Fibroblast of pulmonary artery (primary cell): Measurements from ENCODE around the gene TRIM29.

ENCODE experiments used
- DNase-seq: peaks from one replicate; pipeline ENCODE4 v3.0.0-alpha.2; 2010; ENCODE audit warnings: low read depth
- H3K4me3 ChIP-seq: replicated peaks from 2 replicates; pipeline ENCODE4 v1.5.1; 2011; ENCODE audit warnings: low read depth, mild to moderate bottlenecking, control low read depth, low read length, moderate library complexity
- CTCF ChIP-seq: IDR thresholded peaks from 2 replicates; pipeline ENCODE4 v1.5.1; 2011; ENCODE audit warnings: mild to moderate bottlenecking, control low read depth, low read length, inconsistent platforms; ENCODE audit errors: missing control alignments

TRIM29 gene

GRCh38 chr11:120142441-120143100 is 4.7 kb upstream of the TRIM29 start:
- no peak for DNase-seq
- no peak for TF ChIP-seq CTCF
- H3K4me3 ChIP-seq = no peak overlapping the region

GRCh38 chr11:120141768-120142423 is 4.0 kb upstream of the TRIM29 start:
- TF ChIP-seq CTCF = no peak
- no peak overlapping the region for H3K4me3 ChIP-seq
- DNase-seq = no peak

- no peak for DNase-seq
- no peak overlapping the region for H3K4me3 ChIP-seq
- TF ChIP-seq CTCF = no peak
Measured at GRCh38 chr11:120141113-120141767, 3.3 kb upstream of the TRIM29 start.

GRCh38 chr11:120139316-120140069 is 1.6 kb upstream of the TRIM29 start:
- H3K4me3 ChIP-seq = no peak overlapping the region

GRCh38 chr11:120137187-120137610 is 714 bp downstream of the TRIM29 start:
- no peak for TF ChIP-seq CTCF
- no peak for DNase-seq
- no peak overlapping the region for H3K4me3 ChIP-seq

More at GRCh38 chr11:120139316-120140069, 1.6 kb upstream of the TRIM29 start:
- no peak for DNase-seq
- no peak for TF ChIP-seq CTCF

- no peak overlapping the region for H3K4me3 ChIP-seq
- no peak for TF ChIP-seq CTCF
- DNase-seq = no peak
Measured at GRCh38 chr11:120136356-120136755, 1.6 kb downstream of the TRIM29 start.
